Mucosa of stomach (tissue), 1 donor: ENCODE measurements around the gene C10orf67.

Experiments used
- H3K27me3 ChIP-seq: one replicate; pipeline ENCODE4 v1.7.0; 2013; ENCODE audit warnings: mild to moderate bottlenecking, low read length; ENCODE audit not compliant: control insufficient read depth, insufficient read depth
- H3K36me3 ChIP-seq: one replicate; pipeline ENCODE4 v1.7.0; 2013; ENCODE audit warnings: low read length; ENCODE audit not compliant: control insufficient read depth, insufficient read depth
- H3K4me1 ChIP-seq: one replicate; pipeline ENCODE4 v1.7.0; 2013; ENCODE audit warnings: mild to moderate bottlenecking, low read length; ENCODE audit not compliant: control insufficient read depth, insufficient read depth
- H3K4me3 ChIP-seq: one replicate; pipeline ENCODE4 v1.7.0; 2013; ENCODE audit warnings: low read length
- H3K9ac ChIP-seq: one replicate; pipeline ENCODE4 v1.7.0; 2013; ENCODE audit warnings: mild to moderate bottlenecking, low read length, moderate library complexity
- H3K9me3 ChIP-seq: one replicate; pipeline ENCODE4 v1.7.0; 2013; ENCODE audit warnings: mild to moderate bottlenecking, low read length, moderate library complexity; ENCODE audit not compliant: control insufficient read depth
- donor health status: Pancreatic carcinoma.

Gene C10orf67

DNA sequence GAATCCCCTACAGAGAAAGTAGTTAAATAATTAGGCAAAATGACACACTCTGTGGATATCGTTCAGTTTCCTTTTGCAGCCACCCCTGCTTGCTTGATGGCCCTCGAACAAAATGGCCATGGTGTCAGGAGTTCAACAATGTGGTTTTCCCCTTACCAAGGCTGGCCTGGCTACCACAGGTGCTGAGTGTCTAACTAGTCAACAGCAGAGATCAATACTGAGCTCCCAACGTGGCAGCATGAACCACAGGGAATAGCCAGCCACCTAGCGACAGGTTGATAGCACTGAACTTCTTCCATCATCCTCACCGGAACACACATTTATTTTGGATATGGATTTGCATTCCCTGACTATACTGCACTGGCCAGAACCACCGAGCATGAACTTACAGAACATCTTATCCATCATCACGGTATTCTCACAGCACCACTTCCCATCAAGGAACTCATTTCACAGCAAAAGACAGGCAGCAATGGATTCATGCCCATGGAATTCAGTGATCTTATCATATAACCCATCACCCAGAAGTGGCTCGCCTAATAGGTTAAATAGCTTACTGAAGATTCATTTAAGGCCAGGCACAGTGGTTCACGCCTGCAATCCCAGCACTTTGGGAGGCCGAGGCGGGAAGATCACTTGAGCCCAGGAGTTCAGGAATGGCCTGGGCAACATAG lies 6.3 kb downstream of the C10orf67 start:
- H3K4me1 ChIP-seq, result no peaks in the 10 kb centered on the region
- H3K27me3 ChIP-seq, result peaks cover 15% of the 10 kb centered on the region
- no peak overlapping the region for H3K9ac ChIP-seq
- no peaks in the 10 kb centered on the region for H3K9me3 ChIP-seq
- no peaks in the 10 kb centered on the region for H3K36me3 ChIP-seq
- no peak overlapping the region for H3K4me3 ChIP-seq

- H3K9ac ChIP-seq, result no peak overlapping the region
- no peaks in the 10 kb centered on the region for H3K36me3 ChIP-seq
- H3K27me3 ChIP-seq, result peaks cover 8% of the 10 kb centered on the region
- H3K4me1 ChIP-seq, result no peaks in the 10 kb centered on the region
- H3K4me3 ChIP-seq, result no peak overlapping the region
- H3K9me3 ChIP-seq, result no peaks in the 10 kb centered on the region
Observed at GRCh38 chr10:23337616-23338015, 7.0 kb downstream of the C10orf67 start.

DNA sequence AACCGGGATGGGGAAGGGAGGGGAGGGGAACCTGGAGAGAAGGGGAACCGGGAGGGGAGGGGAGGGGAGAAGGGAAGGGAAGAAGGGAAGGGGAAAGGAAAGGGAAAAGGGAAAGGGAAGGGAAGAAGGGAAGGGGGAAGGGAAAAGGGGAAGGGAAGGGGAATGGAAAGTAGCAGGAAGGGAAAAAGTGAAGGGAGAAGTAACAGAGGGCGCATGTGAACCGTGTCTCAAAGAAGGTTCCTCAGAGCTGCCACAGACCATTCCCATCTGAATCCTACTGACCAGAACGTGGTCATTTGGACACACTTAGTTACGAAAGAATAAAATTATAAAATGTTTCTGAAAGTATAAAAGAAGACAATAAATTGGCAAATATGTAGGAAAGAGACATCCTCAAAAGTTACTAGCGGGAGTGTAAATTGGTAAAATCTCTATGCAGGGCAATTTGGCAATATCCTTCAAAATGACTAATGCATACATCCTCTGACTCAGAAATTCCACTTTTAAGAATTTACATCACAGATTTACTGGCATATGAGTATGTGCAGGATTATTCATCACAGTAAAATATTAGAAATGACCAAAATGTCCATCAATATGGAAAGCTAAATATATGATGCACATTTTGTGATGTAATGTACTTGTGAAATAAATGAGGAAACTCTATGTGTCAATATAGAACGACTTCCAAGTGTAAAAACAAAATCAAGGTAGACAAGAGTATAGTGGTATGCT lies 12.9 kb downstream of the C10orf67 start:
- Histone ChIP-seq H3K9ac (no peak overlapping the region), H3K4me3 (no peak overlapping the region), H3K9me3 (no peaks in the 10 kb centered on the region), H3K4me1 (no peaks in the 10 kb centered on the region), H3K27me3 (peaks cover 4% of the 10 kb centered on the region), H3K36me3 (no peaks in the 10 kb centered on the region)

- H3K27me3 ChIP-seq, result peaks cover 4% of the 10 kb centered on the region
- no peaks in the 10 kb centered on the region for H3K9me3 ChIP-seq
- no peak overlapping the region for H3K9ac ChIP-seq
- H3K4me1 ChIP-seq, result no peaks in the 10 kb centered on the region
- H3K36me3 ChIP-seq, result no peaks in the 10 kb centered on the region
- no peak overlapping the region for H3K4me3 ChIP-seq
Observed at GRCh38 chr10:23330948-23331347, 13.6 kb downstream of the C10orf67 start.

DNA sequence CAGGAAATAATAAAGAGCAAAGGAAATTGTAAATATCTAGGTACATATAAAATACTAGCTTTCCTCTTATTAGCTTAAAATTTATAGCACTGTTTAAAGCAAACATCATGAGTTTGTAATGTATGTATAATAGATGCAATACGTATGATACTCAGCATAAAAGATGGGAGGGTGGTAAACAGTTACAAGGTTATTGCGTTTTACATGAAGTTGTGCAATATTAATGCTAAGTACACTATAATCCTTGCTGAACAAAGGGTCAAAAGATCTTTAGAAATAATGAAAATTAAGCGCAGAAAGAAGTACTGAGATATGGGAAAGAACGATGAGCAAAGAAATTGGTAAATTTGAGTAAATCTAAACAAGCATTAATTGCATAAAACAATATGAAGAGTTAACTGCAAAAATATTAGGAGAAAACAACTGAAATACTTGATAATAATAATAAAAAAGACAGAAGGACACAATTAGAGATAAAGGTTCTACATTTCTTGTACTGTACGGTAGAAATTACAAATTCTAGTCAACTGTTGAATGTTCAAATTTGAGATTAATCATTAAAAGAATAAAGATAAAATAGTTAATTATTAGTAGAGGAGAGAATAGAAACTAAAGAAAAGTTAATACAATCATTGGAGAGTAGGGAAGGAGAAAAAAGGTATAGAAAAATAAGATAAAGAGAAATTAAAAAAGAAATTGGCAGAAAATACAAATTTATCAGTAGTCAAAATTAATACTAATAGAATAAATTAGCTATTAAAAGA lies 17.9 kb downstream of the C10orf67 start:
- Histone ChIP-seq H3K9me3 (no peaks in the 10 kb centered on the region), H3K27me3 (no peaks in the 10 kb centered on the region), H3K9ac (no peak overlapping the region), H3K4me3 (no peak overlapping the region), H3K36me3 (no peaks in the 10 kb centered on the region), H3K4me1 (no peaks in the 10 kb centered on the region)

DNA sequence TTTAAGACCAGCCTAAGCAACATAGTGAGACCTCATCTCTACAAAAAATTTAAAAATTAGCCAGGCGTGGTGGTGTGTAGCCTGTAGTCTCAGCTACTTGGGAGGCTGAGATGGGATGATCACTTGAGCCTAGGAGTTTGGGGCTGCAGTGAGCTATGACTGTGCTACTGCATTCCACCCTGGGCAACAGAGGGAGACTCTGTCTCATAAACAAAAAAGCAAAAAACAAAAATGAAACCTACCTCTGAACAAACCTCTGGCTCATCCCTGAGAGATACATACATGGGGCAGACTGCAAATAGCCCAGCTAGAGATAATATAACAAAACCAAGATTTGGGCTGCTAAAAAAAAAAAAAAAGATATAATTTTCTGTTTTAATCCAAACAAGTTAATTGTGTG lies 19.5 kb downstream of the C10orf67 start:
- Histone ChIP-seq H3K27me3 (no peaks in the 10 kb centered on the region), H3K4me1 (no peaks in the 10 kb centered on the region), H3K9ac (no peak overlapping the region), H3K4me3 (no peak overlapping the region), H3K9me3 (no peaks in the 10 kb centered on the region), H3K36me3 (no peaks in the 10 kb centered on the region)

GRCh38 chr10:23324351-23324750 lies 20.2 kb downstream of the C10orf67 start:
- Histone ChIP-seq H3K27me3 (no peaks in the 10 kb centered on the region), H3K4me3 (no peak overlapping the region), H3K36me3 (no peaks in the 10 kb centered on the region), H3K9me3 (no peaks in the 10 kb centered on the region), H3K4me1 (no peaks in the 10 kb centered on the region), H3K9ac (no peak overlapping the region)

GRCh38 chr10:23322082-23322481 lies 22.5 kb downstream of the C10orf67 start:
- Histone ChIP-seq H3K27me3 (no peaks in the 10 kb centered on the region), H3K4me3 (no peak overlapping the region), H3K9me3 (no peaks in the 10 kb centered on the region), H3K36me3 (no peaks in the 10 kb centered on the region), H3K4me1 (no peaks in the 10 kb centered on the region), H3K9ac (no peak overlapping the region)

GRCh38 chr10:23319835-23320234 lies 24.8 kb downstream of the C10orf67 start:
- no peak overlapping the region for H3K4me3 ChIP-seq
- no peaks in the 10 kb centered on the region for H3K36me3 ChIP-seq
- H3K27me3 ChIP-seq, result no peaks in the 10 kb centered on the region
- H3K4me1 ChIP-seq, result no peaks in the 10 kb centered on the region
- H3K9ac ChIP-seq, result no peak overlapping the region
- H3K9me3 ChIP-seq, result no peaks in the 10 kb centered on the region

GRCh38 chr10:23318359-23318758 lies 26.2 kb downstream of the C10orf67 start:
- H3K4me1 ChIP-seq, result no peaks in the 10 kb centered on the region
- H3K4me3 ChIP-seq, result no peak overlapping the region
- H3K9ac ChIP-seq, result no peak overlapping the region
- H3K36me3 ChIP-seq, result no peaks in the 10 kb centered on the region
- no peaks in the 10 kb centered on the region for H3K27me3 ChIP-seq
- no peaks in the 10 kb centered on the region for H3K9me3 ChIP-seq

- Histone ChIP-seq H3K9ac (no peak overlapping the region), H3K36me3 (no peaks in the 10 kb centered on the region), H3K9me3 (no peaks in the 10 kb centered on the region), H3K4me1 (no peaks in the 10 kb centered on the region), H3K27me3 (no peaks in the 10 kb centered on the region), H3K4me3 (no peak overlapping the region)
Observed at GRCh38 chr10:23317416-23317815, 27.2 kb downstream of the C10orf67 start.

- no peaks in the 10 kb centered on the region for H3K4me1 ChIP-seq
- no peaks in the 10 kb centered on the region for H3K36me3 ChIP-seq
Observed at GRCh38 chr10:23316406-23316805, 28.2 kb downstream of the C10orf67 start.

More at GRCh38 chr10:23316406-23316805, 28.2 kb downstream of the C10orf67 start:
- no peak overlapping the region for H3K9ac ChIP-seq
- H3K27me3 ChIP-seq, result no peaks in the 10 kb centered on the region
- H3K9me3 ChIP-seq, result no peaks in the 10 kb centered on the region
- no peak overlapping the region for H3K4me3 ChIP-seq
